ENCODE results near the gene PPA2.
A peak's percentile ranks its signal among the peaks of the same experiment; 100 is the strongest.
"Not testable (repeated sequence)": the region's sequence is repeated elsewhere in the genome, so short reads cannot be mapped to it uniquely, and the experiment has no call there.

The PPA2 gene

DNA sequence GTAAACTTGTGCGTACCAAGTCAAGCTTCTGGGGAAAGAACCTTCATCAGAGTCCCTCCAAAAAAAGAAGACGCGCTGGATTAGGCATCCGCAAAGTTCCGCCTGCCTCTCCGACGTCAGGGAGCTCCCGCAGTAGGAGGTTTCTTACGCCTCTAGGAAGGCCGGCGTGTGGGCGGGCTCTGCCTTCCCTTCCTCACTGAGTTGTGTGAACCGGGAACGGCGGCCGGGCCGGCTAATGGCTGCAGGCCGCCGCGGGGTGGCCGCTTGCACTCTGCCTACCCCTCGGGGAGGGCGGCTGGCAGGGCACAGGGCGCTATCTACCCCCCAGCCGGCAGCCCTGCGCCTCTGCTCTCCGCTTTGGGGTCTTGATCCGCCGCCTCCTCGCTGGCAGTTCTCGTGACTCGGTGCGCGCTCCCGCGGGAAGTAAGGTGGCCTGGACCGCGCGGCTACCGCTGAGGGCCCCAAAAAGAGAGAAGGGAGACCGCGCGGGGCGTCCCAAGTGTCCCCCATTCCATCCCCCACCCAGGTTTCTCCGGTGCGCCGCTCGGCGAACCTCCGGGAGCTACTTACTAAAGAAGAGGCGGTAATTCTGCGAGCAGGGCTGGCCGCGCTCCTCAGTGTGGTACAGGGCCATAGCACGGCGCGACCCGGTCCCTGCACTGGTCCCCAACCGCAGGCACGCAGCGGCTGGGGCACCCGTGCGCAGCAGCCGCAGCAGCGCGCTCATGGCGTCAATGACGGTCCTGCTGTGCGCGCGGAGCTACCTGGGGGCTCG, at the start of gene PPA2:
TSS of gene PPA2 (minus strand) at position 739 of the 775 bp plus-strand sequence. CDS start at position 727, 12 bp downstream.
- DNase-seq (ENCODE audit: low spot score), result peak; percentile 80

DNA sequence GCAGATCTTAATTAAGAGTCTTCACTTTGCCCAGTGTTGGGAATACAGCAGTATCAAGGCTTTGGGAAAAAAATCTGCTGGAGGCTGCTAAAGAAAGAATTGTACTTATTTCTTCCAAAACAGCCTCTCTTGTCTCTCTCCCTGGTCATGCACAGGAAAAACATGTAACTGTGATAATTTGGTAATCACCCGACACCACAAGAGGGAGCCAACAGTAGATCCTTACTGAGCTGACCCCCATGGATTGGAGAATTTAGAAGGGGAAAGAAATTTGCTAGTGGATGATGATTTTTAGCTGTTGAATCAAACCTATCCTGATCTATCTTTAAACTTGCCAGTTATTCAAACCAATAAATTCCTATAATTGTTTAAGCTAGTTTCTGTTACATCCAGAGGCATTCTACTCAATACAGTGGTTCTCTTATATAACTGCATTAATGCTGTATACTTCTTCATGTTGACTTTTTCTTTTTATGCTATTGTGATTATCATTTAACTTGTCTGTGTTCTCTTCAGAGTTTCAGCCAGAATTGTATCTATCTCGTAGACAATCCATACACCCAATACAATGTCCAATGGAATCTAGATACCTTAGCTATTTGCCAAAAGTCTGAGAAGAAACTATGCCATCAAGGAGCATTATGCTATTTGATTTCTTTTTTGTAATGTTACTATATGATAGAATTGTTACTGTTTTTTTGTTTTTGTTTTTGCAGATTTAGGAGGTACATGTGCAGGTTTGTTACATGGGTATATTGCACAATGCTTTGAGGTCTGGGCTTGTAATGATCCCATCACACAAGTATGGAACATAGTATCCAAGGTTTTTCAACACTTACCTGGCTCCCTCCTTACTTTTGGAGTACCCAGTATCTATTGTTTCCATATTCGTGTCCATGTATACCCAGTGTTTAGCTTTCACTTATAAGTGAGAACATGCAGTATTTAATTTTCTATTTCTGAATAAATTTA, 47.2 kb upstream of the PPA2 start:
- DNase-seq (ENCODE audit: low spot score), result peak; percentile 51

DNA sequence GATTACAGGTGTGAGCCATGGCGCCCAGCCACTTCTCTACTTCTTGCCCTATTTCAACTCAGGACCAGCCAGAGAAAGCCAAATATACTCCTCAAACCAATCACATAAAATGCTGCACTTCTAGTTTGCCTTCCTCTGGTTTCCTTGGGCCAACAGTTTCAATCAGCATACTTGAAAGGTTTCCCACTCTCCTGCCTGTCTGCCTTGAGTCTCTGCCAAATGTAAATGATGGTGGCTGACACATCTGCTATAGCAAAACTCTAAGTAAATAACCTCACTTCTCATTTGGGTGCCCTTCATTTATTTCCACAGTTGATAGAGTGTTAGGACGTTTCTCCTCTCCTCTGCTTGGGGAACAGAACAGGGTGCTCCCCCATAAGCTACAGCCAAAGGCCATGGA, 36.4 kb upstream of the PPA2 start:
- DNase-seq (ENCODE audit: low spot score), result no peak

DNA sequence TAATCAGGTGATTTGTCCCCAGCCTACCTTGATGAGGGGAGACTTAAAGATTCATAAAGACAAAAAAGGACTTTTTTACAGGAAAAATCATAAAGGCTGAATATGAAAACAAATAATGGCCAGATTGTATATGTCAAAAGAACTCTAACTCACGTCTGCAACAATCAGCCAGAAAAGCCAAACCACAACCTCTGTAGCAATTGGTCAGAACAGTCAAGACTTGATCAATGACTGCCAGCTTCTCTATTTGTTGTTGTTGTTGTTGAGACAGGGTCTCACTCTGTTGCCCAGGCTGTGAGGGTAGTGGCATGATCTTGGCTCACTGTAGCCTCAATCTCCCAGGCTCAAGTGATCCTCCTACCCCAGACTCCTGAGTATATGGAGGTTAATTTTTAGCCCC, 35.9 kb upstream of the PPA2 start:
- DNase-seq (ENCODE audit: low spot score), result no peak

DNA sequence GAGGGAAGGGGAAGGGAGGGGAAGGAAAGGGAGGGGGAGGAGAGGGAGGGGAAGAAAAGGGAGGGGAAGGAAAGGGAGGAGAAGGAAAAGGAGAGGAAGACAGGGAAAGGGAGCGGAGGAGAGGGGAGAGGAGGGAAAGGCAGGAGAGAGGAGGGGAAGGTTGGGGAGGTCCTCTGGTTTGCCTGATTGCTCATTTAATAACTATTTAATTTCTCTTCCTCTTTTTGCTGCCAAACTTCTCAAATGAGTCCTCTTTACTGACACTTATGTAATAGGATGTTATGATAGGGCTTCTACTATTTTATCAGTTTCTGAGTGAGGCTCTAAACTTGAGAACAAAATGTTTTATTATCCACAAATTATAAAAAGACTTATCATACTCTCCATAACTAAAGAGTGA, 35.4 kb upstream of the PPA2 start:
- no peak for DNase-seq (ENCODE audit: low spot score)

DNA sequence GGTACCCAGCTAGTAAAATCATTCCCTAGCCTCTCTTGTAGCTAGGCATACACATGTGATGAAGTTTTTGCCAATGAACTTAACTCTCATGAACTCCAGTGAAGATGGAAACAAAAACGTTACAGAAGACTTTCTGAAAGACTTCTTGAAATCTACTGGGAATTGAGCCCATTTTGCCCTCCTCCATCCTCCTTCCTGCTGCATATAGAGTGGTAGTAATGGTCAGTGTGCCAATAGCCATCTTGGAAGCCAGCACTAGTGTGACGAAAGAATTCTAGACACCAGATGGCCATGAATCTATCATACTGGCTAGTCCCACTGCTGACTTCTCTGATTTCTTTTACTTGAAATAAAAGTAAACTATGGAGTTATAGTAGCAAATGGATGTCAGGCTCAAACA, 30.9 kb upstream of the PPA2 start:
- no peak for DNase-seq (ENCODE audit: low spot score)

DNA sequence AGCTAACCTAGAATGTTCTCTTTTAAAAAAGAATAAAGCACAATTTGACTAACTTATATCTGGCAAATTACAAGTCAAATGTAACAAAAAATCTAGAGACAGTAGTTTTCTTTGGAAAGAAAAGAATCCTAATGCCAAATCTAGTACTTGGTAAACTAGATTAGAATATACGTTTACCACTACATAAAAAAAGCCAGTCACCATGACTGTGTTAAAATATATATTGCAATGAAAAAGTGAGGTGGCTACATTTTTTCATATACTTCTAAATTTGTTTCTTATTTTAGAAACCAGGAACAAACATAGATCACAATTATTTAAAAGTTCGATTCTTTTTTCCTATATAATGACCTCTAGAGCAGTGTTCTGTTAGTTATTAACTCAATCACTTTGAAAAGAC, 29.6 kb upstream of the PPA2 start:
- no peak for DNase-seq (ENCODE audit: low spot score)

DNA sequence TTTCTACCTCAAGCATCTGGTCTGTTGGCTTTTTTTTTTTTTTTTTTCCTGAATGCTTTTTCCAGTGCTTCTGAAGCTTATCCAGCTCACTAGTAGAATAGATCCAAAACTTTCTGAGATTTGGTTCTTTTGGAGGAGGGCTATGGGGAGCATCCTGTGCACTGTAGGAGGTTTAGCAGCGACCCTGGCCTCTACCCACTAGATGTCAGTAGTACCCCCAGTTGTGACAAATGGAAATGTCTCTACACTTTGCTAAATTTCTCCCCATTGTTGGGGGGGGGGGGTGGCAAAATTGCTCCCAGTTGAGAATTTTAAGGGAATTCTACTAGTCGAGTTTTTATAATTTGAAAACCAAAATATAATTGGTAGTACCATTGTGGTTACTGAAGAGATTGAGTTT, 23.0 kb upstream of the PPA2 start:
- DNase-seq (ENCODE audit: low spot score), result no peak

DNA sequence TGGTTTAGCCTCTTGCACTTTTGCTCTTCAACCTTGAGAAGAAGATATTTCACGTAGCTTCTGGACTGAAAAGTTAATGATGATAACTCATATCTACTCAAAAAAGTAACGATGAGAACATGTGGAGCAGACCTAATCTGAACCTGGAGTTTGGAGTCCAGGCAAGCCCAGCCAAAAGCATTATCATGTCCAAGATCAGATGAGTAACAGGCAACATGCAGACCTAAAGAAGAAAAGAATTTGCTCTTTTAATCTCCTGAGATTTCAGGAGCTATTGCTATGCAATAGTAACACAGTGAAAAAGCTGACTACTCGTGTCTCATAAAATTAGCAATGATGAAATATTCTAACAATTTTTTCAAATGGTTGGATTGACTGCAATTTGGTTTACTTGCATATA, 21.8 kb upstream of the PPA2 start:
- no peak for DNase-seq (ENCODE audit: low spot score)

DNA sequence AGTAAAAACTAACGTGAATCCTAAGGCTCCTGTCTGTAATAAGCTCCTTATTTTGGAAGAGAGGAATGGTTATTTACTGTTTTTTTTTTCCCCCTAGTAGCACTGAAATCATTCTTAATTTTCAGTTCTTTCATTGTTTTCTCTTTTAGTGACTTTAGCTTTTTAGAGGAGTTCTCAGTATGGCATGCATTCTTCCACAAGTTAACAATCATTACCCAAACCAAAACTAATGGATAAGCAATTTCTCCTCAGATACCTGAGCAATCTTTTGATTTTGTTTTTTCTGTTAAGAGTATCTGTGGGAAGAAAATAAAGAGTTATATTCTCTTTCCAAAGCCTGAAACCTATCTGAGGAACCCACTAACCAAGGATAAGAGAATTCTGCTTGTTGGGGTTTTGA, 16.7 kb upstream of the PPA2 start:
- no peak for DNase-seq (ENCODE audit: low spot score)

DNA sequence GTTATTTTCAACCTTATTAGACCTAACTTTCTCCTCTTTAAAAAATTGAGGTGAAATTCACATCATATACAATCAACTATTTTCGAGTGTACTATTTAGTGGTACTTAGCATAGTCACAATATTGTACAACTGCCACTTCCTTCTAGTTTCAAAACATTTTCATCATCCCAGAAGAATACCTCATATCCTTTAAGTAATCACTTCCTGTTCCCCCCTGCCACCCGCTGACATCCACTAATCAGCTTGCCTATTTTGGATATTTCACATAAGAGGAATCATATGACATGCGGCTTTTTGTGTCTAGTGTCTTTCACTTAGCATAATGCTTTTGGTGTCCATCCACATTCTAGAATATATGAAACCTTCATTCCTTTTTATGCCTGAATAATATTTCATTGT, 10.0 kb upstream of the PPA2 start:
- DNase-seq (ENCODE audit: low spot score), result no peak

DNA sequence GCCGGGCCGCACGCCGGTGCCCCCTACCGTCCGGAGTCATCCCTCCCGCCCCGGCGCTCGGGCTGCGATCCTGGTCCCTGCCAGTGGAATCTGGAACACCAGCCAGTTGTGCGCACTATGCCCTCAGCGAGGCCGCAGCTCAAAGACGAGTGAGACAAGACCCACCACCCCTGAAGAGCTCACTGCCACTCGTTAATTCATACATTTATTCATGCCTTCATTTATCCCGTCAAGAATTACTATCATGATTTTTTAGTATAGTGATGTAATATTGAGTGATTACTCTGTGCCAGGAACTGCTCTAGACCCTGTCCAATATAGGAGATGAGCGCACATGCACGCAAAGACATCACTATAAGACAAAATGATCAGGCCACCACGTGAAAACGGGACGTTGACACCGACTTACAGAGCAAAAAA, 247 bp upstream of the PPA2 start:
- DNase-seq (ENCODE audit: low spot score), result peak; percentile 85

DNA sequence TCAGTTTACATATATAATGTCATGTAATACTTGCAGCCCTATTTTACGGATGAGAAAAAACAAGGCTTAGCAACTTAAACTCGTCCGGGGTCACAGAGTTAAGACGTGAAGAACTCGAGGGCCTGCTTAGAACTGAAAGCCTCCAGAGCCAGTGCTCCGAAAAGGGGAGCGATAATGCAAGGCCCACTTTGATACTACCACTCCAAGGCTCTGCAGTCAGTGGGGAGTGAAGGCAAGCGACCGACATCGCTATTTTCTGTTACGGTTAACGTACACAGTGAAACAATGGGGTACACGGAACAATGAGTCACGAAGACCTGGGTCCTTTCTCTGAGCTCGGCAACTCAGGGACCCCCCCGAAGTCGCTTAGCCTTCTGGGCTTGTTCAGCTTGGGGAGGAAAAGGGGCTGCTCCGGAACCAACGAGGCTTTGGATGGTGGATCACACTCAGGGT, 965 bp downstream of the PPA2 start:
- DNase-seq (ENCODE audit: low spot score), result no peak

DNA sequence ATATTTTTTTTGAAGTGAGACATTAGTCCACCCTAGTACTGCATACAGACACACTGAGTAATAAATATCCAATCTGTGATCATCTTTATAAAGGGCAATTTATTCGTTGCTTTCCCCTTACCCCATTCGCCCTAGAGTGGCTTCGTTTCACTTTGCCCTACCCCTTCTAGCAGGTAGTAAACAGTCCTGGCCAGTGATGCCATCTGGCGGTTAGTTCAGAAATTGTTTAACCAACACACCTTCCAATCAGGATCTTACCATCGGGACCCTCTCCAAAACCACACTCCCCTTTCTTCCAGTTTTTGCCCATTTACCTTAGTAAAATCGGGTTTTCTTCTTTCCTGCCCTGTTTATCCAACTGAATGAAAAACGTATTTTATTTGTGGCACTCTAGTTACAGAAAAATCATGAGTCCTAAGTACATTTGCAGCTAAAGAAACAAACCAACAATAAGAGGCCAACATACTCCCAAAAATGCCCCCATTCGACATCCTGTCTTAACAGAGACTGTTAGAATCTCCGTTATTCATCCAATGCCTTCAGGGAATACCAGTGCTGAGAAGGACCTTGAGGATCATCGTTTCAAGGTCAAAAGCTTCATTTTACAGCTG, 2.2 kb downstream of the PPA2 start:
- DNase-seq (ENCODE audit: low spot score), result peak; percentile 76

DNA sequence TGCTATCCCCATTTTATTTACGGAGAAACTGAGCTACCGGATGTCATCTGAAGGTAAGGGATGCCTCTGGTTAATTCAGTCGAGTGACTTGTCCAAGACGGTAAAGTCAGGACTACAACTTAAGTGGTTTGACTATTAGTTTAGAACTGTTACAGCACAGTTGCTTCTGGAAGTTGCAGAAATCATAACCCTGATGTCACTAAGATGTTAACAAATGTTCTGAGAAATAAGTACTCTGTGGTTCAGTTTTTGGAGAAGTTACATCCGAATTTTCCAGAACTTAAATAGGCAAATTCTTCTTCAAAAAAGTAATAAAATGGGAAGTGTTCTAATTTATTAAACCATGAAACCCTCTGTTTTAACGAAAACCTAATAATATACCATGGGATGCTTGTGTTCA, 3.1 kb downstream of the PPA2 start:
- DNase-seq (ENCODE audit: low spot score), result no peak

DNA sequence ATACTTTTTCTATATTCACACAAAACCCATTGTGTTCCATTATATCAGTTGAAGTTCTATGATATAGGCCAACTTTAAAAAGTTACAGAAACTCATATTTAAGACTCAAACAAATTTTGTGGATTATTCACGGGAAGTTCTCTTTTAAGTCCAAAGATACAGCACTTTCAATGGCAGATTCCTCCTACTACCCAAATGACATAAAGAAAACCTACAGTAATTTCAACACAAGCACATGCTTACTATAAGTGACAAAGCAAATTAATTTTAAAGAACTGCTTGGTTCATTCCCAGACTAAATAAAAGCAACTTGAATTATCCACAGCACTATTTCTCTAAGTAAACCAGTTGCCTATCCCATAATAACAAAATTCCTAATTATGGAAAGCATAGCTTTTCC, 4.1 kb downstream of the PPA2 start:
- no peak for DNase-seq (ENCODE audit: low spot score)

DNA sequence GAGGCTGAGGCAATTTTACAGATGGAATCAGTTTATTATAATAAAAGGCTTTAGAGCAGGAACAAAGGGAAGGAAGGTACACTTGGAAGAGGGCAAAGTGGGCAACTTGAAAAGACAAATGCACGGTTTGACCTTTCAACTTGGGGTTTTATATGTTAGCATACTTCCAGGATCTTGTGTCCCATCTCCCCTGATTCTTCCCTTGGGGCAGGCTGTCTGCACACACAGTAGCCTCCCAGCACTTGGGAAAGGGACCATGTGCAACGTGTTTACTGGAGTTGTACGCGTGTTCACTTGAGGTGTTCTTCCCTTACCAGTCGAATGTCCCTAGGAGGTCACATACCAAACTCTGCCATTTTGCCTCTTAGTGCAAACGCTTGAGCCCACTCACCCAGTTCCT, 7.3 kb downstream of the PPA2 start:
- no peak for DNase-seq (ENCODE audit: low spot score)

DNA sequence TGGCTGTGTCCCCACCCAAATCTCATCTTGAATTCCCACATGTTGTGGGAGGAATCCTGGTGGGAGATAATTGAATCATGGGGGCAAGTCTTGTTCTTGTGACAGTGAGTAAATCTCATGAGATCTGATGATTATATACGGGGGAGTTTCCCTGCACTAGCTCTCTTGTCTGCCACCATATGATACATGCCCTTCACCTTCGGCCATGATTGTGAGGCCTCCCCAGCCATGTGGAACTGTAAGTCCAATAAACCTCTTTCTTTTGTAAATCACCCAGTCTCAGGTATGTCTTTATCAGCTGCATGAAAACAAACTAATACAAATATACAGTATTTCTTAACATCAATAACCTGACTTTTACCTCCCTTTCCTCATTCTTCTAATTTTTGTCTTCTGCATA, 9.3 kb downstream of the PPA2 start:
- not testable (repeated sequence) for DNase-seq (ENCODE audit: low spot score)

DNA sequence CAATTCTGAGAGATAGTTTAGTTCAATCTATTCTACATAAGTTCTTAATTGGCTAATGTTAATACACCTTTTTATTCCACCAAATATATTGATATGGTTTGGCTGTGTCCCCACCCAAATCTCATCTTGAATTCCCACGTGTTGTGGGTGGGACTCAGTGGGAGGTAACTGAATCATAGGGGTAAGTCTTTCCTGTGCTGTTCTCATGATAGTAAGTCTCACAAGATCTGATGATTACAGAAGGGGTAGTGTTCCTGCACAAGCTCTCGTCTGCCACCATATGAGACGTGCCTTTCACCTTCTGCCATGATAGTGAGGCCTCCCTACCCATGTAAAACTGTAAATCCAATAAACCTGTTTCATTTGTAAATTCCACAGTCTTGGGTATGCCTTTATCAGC, 11.3 kb downstream of the PPA2 start:
- no peak for DNase-seq (ENCODE audit: low spot score)

DNA sequence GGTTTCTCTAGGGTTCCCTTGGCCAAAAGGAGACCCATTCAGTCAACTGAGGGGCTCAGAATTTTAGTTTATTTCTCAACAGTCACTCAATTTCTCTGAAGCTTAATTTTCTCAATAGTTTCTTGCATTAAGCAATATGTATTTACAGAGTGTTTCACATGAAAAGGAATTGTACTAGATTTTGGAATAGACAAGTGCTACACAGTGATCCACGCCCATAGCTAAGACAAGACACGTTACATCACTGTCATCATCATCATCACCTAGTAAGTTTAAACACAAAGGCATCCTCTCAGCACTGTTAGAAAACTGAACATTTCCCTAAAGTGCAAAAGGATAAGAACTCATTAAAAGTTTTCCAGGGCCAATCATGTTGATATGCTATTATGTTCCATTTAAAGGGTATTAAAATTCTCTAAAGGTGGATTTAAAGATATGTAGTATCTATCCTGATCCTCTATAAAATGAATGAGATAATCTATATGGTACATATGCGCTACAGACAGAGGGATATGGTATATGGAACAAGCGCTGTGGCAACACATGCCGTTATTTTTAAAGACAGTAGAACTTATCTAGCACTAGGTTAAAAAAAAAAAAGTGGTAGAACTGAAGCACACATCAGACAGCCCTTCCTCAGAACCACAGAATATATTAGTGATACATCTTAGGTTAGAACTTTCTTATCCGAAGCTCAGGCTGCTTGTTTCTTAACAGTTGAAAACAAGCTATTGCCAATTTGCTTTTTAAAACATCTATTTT, 12.1 kb downstream of the PPA2 start:
- DNase-seq (ENCODE audit: low spot score), result no peak

DNA sequence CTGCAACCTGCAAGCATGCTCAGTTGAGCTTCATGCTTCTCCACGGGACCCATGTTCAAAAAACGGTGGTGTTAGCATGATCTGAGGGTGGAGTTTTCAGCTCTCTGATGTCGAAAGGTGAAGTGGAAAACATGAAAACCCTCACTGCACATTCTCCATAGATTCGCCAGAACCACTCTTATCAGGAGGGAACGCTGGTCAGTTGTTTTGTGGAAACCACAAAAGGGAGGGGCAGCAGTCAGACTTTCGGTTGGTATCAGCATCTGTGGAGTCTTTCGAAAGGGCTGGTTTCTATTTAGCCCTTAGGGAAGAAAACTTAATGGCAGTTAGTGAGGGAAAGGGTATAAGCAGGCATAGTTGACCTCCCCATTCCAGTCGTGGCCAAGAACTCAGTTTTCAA, 12.6 kb downstream of the PPA2 start:
- DNase-seq (ENCODE audit: low spot score), result no peak

DNA sequence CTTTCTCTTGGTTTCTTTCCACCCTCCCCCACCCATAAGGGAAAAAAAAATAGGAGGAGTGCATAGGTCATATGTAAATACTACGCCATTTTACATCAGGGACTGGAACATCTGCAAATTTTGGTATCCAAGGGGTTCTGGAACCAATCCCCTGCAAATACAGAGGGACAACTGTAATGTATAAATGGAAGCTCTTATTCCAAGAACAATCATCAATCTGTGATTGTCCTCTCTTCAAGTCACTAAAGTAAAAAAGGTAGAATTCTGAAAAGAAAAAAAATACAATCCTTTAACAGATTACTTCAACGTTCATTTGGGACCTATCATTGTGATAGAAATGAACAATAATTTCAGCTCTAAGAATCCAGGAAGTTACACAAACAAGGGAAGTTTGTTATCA, 13.6 kb downstream of the PPA2 start:
- DNase-seq (ENCODE audit: low spot score), result peak; percentile 43

Measured in globus pallidus (tissue), 1 donor.